ENCODE results near the gene MFRP. TPM values are rescaled to one million over a fixed set of nuclear protein-coding genes. Genes with fewer than 3 reads are reported as not detected.

Gene MFRP
- total and polyA plus RNA-seq, 10 of the 15 experiments (the other 5 are each of a cell fraction or from before 2014, with no cell fraction given): not detected

DNA sequence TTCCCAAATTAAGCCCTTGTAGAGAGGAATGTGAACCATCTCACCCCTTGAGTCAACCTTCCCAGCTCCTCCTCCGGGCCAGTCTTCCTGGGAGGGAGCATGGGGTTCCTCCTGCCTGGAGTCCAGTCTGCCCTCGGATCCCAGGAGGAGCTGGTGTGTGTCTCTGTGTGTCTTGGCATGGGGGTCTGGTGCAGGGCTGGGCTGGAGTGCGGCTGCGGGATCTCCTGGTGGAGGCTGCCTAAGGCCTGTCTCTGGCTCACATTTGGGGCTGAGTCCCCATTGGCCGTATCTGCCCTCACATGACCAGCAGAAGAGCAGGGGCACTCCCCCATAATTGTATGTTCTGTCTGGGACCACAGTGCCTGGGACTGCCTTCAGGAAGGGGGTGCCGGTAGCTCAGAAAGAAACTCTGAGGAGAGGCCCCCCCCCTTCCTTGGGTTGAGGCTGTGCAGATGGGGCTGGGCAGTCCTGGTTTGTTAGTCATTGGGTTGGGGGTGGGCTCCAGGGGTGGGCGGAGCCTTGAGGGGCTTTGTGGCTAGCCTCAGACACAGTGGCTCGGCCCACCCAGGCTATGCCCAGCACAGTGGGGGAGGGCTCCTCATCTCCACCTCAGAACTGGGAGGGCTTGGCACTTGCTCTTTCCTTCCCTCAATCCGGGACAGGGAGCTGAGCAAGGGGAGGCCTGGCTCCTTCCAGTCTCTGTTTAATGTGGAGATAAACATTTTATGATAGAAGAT lies 8.8 kb downstream of the MFRP start:
- ATAC-seq (0 out of 3 replicates have a peak, but pooled peaks have one; percentile 1), FAIRE-seq (no peak), DNase-seq (ENCODE audit: low read depth, low spot score) (no peak)
- Histone ChIP-seq H3K79me2 (ENCODE audit: control insufficient read depth, insufficient read depth, low read length) (peaks cover 13% of the 10 kb centered on the region), H3K9ac (ENCODE audit: control insufficient read depth, insufficient read depth, low read length) (no peak overlapping the region), H3K9me3 (replicated peaks; ENCODE audit: control insufficient read depth, insufficient read depth, low read length) (no peaks in the 10 kb centered on the region), H3K36me3 (ENCODE audit: control insufficient read depth in 2 of 2, insufficient read depth in 2 of 2, low read length in 1 of 2) (no peaks in the 10 kb centered on the region), H3K27ac (ENCODE audit: control insufficient read depth, insufficient read depth) (no peak overlapping the region), H4K20me1 (ENCODE audit: control insufficient read depth, insufficient read depth) (no peaks in the 10 kb centered on the region), H3K4me2 (ENCODE audit: control insufficient read depth, insufficient read depth) (0 out of 2 replicates have a peak overlapping the region, but pooled peaks have one; percentile 30), H2AFZ (ENCODE audit: control insufficient read depth, low read depth, low read length) (no peak overlapping the region), H3K4me3 (no peak overlapping the region), H3K27me3 (replicated peaks in 1 of 2; ENCODE audit: control insufficient read depth in 2 of 2, insufficient read depth in 2 of 2, low read length in 1 of 2) (peaks cover 9 to 11% of the 10 kb centered on the region in 2 experiments), H3K4me1 (ENCODE audit: control insufficient read depth, insufficient read depth, low read length) (peaks cover 12% of the 10 kb centered on the region)
- no TSS peak for BruUV-seq (replicated peaks)
- ChIA-PET SMC1A (ENCODE audit: uncharacterized antibody, unreplicated experiment) (interaction anchor here (0.7 to 2.6 kb wide), 11 partner anchors 12 to 684 kb away, joined by 3 to 23 read pairs (median 3); partner anchors contain the start of gene MCAM), POLR2A (interaction anchor here (0.6 to 1.3 kb wide), 9 partner anchors 16 to 443 kb away, joined by 3 to 9 read pairs (median 3); partner anchors contain the start of gene NLRX1), RAD21 (ENCODE audit: unreplicated experiment) (interaction anchor here (0.6 to 2.6 kb wide), 30 partner anchors 9 to 648 kb away, joined by 3 to 24 read pairs (median 4); partner anchors contain the start of genes MCAM and VPS11), CTCF (interaction anchor here (0.6 to 3.7 kb wide), 57 partner anchors 10 to 964 kb away, joined by 3 to 88 read pairs (median 4); partner anchors contain the start of genes C2CD2L, CBL, DPAGT1 and MFRP)
- intact Hi-C loops (cut with micrococcal nuclease; ENCODE audit: unreplicated experiment) (loop anchor here (5.0 kb wide), 2 partner anchors 135 to 270 kb away; partner anchors contain the start of gene VPS11), in situ Hi-C loops (cut with MboI) (no loop called here)
- 80% methylated on average over 9 of the region's 9 CpGs for WGBS (ENCODE audit: insufficient coverage, insufficient replicate concordance, low lambda C conversion rate, missing lambda C conversion rate)
- TF ChIP-seq KAT2A (conservative IDR thresholded peaks at IDR 0.05; ENCODE audit: control insufficient read depth, low read depth, low read length) (no peak), FOS (IDR thresholded peaks at IDR 0.05; ENCODE audit: borderline replicate concordance, extremely low read depth, insufficient read length) (no peak), GATAD2B (conservative IDR thresholded peaks at IDR 0.05; ENCODE audit: low read depth) (no peak), POLR2A (IDR thresholded peaks at IDR 0.05; ENCODE audit: low read depth, low read length) (0 out of 2 replicates have a peak, but pooled peaks have one; percentile 10), SPI1 (IDR thresholded peaks at IDR 0.05; ENCODE audit: borderline replicate concordance, insufficient read depth, low read depth, low read length) (no peak), JUND (IDR thresholded peaks at IDR 0.05; ENCODE audit: low read depth, low read length) (no peak), YY1 (IDR thresholded peaks at IDR 0.05; ENCODE audit: low read depth, low read length) (no peak), HDAC6 (IDR thresholded peaks at IDR 0.05; ENCODE audit: unreplicated experiment) (no peak), MEF2B (IDR thresholded peaks at IDR 0.05; ENCODE audit: partially characterized antibody, poor library complexity, severe bottlenecking) (no peak), POLR2AphosphoS5 (IDR thresholded peaks at IDR 0.05; ENCODE audit: low read length) (no peak), SIX5 (IDR thresholded peaks at IDR 0.05; ENCODE audit: low read depth, low read length, severe bottlenecking) (no peak), SMARCA5 (IDR thresholded peaks at IDR 0.05) (no peak), TBL1XR1 (IDR thresholded peaks at IDR 0.05; ENCODE audit: low read depth, low read length) (no peak), RELA (IDR thresholded peaks at IDR 0.05; ENCODE audit: borderline replicate concordance, partially characterized antibody) (no peak), BHLHE40 (IDR thresholded peaks at IDR 0.05; ENCODE audit: borderline replicate concordance in 1 of 2, low read depth in 2 of 2, low read length in 1 of 2) (no peak), NFYB (IDR thresholded peaks at IDR 0.05; ENCODE audit: insufficient read depth, low read depth, low read length) (0 out of 2 replicates have a peak, but pooled peaks have one; percentile 13)
- TF ChIP-seq, protein P1, sequence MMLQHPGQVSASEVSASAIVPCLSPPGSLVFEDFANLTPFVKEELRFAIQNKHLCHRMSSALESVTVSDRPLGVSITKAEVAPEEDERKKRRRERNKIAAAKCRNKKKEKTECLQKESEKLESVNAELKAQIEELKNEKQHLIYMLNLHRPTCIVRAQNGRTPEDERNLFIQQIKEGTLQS (IDR thresholded peaks at IDR 0.05; ENCODE audit: borderline replicate concordance, extremely low read depth, low read depth, low read length): no peak
